T1000 (cell line): Measurements from ENCODE around the gene SIGMAR1.
A peak's percentile ranks its signal among the peaks of the same experiment; 100 is the strongest.

Source experiments
- DNase-seq: peaks from one replicate; lab custom pipeline; 2025; ENCODE audit warnings: mixed read lengths; lab: John Stamatoyannopoulos, UW

The SIGMAR1 gene

GRCh38 chr9:34603610-34604231 lies 33.9 kb downstream of the SIGMAR1 start:
- DNase-seq, result peak; percentile 18

- DNase-seq, result no peak
Observed at GRCh38 chr9:34601937-34602573, 35.5 kb downstream of the SIGMAR1 start.

- no peak for DNase-seq
Observed at GRCh38 chr9:34600908-34601307, 36.7 kb downstream of the SIGMAR1 start.

- DNase-seq, result no peak
Observed at GRCh38 chr9:34599546-34599945, 38.0 kb downstream of the SIGMAR1 start.

GRCh38 chr9:34594177-34594576 lies 43.4 kb downstream of the SIGMAR1 start:
- DNase-seq, result no peak

- no peak for DNase-seq
Observed at GRCh38 chr9:34592895-34593601, 44.5 kb downstream of the SIGMAR1 start.

- DNase-seq, result no peak
Observed at GRCh38 chr9:34591917-34592866, 45.4 kb downstream of the SIGMAR1 start.

GRCh38 chr9:34591248-34591916 lies 46.2 kb downstream of the SIGMAR1 start:
- peak; percentile 43 for DNase-seq

GRCh38 chr9:34590381-34591247 lies 47.0 kb downstream of the SIGMAR1 start:
- no peak for DNase-seq

GRCh38 chr9:34589636-34590380 lies 47.8 kb downstream of the SIGMAR1 start, which contains the start of gene CNTFR:
CNTFR (minus strand) TSS chr9:34589724; CDS start chr9:34568981, 20,743 bp downstream.
- no peak for DNase-seq

- DNase-seq, result no peak
Observed at GRCh38 chr9:34588671-34589635, 48.6 kb downstream of the SIGMAR1 start.

GRCh38 chr9:34587271-34587670 lies 50.3 kb downstream of the SIGMAR1 start:
- DNase-seq, result no peak

- DNase-seq, result no peak
Observed at GRCh38 chr9:34585946-34586669, 51.5 kb downstream of the SIGMAR1 start.

- DNase-seq, result no peak
Observed at GRCh38 chr9:34584970-34585369, 52.6 kb downstream of the SIGMAR1 start.
